ENCODE data around the gene SLC24A3.

Gene SLC24A3

DNA sequence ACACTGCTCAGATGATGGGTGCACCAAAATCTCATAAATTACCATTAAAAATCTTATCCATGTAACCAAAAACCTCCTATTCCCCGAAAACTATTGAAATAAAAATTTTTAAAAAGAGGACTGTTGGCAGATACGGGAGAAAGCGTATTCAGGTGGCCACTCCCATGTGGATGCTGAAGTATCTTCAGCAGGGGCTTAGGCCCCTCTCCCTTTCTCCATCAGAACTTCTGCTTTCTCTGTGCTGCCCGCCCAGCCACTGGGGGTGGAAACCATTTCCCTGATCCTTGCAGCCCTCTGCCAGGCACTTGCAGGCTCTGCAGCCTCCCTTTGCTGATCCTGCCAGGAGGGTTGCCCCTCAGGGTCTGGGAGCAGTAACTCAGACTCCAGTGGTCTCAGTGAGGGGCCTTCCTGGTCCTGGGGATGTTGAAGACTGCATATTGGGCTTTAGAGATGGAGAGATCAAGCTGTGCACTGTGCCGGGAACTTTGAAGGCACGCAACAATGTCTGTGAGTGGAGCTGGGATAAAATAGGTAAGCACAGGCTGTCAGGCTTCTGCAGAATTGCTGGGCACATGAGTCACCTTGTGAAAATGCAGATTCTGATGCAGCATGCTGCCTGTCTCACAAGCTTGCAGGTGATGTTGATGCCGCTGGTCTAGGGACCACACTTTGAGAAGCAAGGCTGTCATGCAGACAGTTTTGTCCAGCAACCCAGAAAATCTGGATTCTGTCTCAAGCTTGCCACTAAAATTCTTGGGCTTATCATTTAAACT lies 59.6 kb downstream of the SLC24A3 start:
- DNase-seq (ENCODE audit: low read depth in 2 of 2) = no peak

DNA sequence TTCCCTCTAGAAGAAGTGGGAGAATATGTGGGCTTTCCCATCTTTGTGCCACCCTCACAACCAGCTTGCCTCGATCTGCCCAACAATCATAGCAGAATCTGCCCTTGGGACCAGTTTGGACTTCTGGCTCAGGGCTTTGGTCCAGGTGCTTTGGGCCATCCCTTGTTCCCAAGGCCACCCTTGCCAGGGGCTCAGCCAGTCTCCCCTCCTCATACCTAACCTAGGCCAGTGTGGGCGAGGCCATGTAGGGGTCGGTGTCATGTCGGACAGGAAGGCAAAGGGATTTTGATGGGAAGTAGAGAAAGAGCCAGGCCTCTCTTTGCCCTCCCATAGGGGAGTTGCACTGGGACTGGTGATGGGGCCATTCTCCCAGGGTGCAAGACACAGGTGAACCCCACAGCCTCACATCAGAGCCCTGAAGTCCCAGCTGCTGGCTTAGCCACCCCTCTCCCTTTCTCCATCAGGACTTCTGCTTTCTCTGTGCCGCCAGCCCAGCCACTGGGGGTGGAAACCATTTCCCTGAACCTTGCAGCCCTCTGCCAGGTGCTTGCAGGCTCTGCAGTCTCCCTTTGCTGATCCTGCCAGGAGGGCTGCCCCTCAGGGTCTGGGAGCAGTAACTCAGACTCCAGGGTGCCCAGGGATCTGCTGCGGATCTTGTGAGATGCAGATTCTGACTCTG lies 60.7 kb downstream of the SLC24A3 start:
- DNase-seq (ENCODE audit: low read depth in 2 of 2) = no peak

DNA sequence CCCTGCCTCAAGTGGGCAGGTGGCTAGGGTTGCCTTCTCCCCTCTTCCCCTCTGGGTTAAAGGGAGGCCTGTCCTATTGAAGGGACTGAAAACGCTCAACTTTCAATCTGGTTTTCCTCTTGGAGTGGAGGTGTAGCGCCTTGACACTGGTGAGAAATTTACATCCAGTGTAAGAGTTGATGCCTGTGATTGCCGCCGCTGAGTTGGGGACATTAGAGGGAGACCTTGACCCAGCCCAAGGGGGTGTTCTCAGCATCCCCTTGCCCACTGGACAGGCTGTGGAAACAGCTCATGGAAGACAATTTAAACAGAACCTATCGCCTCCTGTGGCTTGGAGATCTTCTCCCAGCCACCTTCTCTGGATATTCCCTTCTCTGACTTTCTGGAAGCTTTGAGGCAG lies 61.6 kb downstream of the SLC24A3 start:
- DNase-seq (ENCODE audit: low read depth in 2 of 2) = no peak

DNA sequence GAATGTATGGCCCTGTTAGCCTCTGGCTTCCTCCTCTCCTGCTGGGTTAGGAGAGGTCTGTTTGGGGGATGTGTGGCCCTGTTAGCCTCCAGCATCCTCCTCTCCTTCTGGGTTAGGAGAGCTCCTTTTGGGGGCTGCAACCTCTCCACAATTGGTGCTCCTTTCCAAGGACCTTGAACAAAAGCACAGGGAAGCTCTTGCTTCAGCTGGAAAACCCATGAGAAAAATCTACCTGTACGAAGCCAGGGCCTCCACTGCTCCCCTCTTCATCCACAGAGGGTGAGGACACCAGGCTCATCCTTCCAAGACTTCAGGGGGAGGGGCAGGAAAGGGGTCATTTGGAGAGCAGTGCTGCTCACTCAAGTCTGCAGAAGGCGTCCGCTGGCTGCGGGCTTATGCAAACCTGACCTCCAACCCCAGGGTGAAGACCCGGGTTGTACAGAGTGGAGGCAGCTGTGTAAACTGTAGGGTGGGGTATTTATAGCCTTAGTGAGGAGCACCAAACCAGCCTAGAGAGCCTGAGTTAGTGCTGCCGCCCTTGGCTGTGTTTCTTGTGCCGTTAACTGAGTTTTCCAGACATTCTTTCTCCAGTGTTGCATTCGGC lies 62.1 kb downstream of the SLC24A3 start:
- no peak for DNase-seq (ENCODE audit: low read depth in 2 of 2)

DNA sequence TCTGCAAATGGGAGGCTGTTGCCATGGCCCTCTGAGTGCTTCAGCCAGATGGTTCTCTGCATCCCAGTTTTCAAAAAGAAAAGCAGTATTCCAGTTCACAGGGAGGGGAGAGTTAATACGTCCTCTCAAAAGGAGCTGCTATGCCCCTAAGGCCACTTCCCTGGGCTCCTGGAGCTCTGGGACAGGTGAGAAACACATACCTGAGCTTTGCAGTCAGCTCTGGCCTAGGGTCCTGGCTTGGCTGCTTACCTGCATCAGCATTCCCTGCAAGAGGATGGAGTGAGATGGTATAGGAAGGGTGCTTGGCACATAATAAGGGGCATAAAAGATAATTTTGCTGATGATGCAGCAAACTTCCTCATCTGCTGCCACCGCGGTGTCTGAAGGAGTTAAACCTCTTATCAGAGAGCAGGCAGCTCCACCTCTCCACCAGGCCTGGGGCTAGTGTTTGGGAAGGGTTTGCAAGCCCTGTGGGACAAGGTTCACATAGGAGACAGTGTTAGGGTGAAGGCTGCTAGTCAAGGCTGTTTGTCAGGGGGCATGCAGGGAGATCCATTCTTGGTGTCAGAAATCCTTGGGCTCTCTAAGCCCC lies 62.7 kb downstream of the SLC24A3 start:
- DNase-seq (ENCODE audit: low read depth in 2 of 2) = no peak

DNA sequence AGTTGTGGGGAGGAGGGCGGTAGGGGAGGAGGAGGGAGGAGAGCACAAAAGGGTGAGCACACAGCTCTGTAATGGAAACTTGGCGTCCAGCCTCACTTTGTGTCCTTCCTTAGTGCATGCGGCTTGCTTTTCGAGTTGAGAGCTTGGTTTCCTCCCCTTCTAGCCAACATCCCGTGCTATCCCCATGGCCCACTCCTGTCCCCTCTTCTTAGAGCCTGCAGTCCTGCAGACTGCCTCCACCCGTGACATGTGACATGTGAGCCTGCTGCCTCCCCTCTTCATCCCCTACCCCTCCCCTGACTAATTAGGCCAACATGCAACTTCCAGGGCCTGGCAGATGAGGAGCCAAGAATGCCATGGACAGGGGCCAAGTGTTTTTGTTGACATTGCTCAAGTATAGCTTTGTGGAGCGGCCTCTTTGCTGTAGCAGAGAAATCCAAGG lies 63.2 kb downstream of the SLC24A3 start:
- no peak for DNase-seq (ENCODE audit: low read depth in 2 of 2)

DNA sequence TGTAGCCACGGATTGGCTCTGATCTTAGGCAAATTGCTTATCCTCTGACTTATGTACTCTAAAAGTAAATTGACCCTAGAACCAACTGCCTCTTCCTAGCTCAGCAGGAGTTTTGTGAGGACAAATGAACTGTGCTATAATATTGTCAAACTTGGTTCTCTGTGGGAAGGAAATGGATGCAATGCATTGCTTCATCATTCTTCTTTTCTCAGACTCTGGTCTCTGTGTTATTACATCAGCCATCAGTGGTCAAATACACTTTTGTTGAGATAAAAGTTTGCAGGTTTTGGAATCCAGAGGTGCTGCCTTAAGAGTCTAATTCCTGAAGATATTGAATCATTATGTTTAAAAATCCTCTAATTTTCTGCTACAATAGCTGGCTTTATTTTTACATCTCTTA lies 64.9 kb downstream of the SLC24A3 start:
- DNase-seq (ENCODE audit: low read depth in 2 of 2) = no peak

DNA sequence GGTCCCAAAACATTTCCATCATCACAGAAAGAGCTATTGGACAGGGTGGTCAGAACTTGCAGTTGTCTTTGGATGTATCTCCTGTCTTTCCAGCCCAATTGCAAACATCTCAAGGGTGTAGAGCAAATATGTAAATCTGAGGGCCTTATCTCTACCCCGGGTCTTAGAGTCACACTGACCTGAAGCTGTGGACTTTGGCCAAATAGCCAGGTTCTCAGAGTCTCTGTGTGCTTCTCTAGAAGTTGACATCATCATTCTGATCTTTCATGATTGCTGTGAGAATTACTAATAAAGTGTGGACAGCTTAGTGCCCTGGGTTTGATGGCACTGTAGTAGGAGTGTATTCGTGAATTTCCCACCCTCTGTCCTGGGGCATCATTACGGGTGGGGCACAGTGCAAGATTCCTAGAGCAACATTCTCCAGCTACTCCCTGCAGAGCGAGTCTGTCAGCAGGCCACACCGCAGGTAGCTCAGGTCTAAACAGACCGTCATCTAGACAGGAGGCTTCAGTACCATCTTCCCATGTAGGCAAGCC lies 71.1 kb downstream of the SLC24A3 start:
- no peak for DNase-seq (ENCODE audit: low read depth in 2 of 2)

DNA sequence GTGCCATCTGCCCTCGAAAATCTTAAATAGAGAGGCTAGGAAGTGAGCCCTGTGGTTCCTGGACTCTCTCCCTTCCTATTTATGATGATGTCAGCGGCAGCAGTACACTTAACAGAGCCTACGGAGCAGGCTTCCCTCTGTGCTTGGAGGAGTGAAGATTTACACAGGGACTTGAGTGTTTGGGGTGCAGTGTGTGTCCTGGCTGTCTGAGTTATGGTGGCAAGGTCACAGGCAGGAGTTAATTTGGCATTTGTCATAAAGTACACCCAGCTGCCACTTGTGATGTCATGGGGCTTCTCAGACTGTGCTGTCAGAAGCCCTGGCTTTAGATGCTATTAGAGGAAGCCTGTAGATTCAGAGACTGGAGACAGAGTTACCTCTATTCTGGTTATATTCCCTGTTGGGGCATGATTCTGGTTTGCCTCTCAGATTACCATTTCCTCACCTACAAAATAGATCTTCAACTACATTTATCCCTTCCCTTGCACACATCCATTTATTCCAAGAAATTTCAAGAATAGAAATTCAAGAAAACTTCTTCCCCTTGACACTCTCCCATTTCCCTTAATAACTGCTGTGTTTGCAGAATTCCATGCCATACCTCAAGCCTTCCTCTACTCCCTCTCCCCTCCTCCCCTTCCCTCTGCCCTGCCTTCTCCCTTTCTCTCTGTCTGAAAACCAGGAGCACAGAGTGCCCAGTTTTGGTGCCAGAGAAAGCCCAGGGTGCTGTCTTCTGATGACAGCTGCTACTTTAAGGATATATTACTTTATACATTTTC lies 72.1 kb downstream of the SLC24A3 start:
- DNase-seq (ENCODE audit: low read depth in 2 of 2) = no peak

DNA sequence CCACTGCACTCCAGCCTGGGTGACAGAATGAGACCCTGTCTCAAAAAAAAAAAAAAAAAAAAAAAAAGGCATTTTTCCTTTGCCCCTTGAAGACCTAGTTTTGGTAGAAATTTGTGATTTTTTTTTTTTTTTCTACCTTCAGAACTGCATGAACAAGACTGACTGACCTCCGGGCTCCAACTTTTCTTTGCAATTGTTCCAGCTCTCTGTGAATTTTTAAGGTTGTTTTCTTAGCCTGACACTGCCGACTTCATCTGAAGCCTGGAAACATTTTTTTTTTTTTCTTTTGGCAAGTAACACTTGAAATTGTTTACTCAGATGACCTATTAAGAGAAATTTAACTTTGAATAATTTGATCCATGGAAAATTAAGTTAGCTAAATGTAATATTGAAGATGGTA lies 73.0 kb downstream of the SLC24A3 start:
- no peak for DNase-seq (ENCODE audit: low read depth in 2 of 2)

DNA sequence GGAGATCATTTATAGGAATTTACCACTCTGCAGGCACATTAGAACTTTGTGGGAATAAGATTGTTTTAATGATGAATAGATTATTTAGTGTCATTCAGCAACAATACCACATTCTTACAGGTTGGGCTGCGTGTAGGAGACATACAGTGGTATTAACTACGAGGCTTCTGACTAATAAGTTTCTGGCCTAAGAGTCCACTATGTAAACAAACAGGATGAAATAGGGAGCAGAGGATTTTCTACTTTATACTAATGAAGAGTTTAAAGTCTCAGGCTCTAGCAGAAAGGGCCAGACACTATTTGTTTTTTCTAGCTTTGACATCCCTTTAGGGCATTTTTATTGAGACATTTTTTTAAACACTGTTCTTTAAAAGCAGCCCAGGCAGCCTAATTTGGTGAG lies 75.6 kb downstream of the SLC24A3 start:
- DNase-seq (ENCODE audit: low read depth in 2 of 2) = no peak

DNA sequence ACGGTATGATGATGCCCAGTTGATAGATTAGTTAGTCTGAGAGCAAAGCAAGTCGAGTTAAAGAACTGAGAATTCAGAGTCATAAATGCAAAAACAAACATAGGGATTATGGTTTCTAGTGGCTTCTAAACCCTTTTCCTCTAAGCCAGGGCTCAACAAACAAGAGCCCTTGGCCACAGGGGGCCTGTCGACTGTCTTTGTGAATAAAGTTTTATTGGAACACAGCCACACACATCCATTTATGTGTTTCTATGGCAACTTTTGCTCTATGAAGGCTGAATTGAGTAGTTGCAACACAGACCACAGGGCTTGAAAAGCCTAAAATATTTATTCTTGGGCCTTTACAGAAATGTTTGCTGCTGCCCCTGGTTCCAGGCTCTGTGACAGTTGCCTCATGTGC lies 76.2 kb downstream of the SLC24A3 start:
- DNase-seq (ENCODE audit: low read depth in 2 of 2) = no peak

DNA sequence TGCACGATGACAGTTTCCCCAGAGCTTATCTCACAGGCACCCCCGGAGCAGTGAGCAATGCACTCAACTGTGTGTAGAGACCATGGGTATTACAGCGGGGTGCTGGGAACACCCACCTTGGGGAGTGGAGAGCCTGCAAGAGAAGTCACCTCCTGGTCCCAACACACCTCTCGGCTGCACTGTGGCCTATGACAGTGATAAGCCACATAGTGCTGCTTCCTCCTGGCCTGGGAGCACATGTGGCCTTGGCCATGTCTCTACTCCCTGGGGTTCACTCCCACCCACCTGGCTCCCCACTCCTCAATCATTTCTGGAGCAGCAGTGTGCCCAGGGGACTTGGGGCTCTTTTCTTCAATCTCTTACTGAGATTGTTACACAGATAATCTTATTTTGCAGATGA lies 77.0 kb downstream of the SLC24A3 start:
- no peak for DNase-seq (ENCODE audit: low read depth in 2 of 2)

DNA sequence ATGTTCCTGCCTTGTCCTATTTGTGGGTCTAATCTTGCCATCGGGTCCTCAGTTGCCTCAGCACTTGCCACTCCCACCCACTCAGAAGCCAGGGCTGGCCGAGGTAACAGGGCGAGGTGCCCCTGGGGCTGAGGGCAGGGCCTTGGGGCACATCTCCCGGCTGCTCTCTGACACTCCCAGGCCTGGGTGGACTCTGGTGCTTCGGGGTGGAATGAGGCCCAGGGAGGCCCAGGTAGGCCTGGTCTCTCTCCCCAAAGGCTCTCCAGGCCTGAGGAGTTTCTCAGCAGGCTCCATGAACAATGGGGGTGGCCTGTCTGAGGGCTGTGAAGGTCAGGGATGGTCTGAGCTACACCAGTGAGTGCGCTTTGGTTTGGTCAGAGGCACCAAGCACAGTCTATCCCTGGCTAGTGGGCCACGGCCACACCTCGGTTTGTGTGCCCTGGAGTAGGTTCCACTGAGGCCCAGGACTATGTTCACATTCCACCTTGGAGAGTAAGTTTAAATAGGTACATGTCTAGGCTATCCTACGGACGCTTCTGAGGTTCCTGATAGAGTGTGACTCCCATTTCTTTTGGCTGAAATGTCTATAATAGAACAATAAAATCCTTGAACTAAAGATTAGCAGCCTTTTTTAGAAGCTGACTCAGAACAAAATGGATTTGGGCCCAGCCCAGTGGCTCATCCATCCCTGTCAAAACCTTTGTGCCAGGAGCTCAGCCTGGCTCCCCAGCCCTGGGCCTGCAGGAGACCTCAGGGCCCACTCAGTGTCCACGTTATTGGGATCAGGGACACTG lies 78.8 kb downstream of the SLC24A3 start:
- DNase-seq (ENCODE audit: low read depth in 2 of 2) = no peak

DNA sequence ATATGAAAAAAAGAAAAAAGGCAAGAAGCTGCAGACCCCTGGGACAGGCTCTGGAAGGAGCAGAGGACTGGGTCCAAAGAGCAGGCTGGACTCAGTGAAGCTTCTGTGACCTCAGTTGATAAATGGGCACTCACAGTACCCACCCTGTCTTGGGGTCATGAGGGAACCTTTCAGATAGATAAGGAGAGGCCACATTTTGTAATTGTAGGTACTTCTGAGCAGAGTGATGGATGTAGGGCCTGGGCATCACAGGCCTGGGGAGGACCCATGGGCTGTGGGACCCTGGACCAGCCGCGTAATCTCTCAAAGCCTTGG lies 79.3 kb downstream of the SLC24A3 start:
- DNase-seq (ENCODE audit: low read depth in 2 of 2) = no peak

DNA sequence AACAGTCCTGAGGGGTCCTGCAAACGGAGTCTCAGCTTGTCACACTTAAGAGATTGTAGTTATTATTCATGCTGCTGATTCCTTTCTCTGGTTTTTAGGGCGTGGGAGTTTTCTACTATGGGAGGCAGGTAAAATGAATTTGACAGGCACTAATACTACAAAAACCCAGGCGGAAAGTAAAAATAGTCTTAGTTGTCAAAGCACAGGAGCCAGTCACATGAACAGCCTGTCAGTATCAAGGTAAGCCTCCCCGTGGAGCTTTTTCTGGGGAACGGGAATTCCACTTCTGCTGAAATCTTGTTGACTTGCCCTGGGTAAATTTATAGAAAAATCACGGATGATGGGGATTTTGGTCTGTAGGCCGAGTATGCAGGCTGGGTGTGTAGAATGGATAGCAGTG lies 79.8 kb downstream of the SLC24A3 start:
- DNase-seq (ENCODE audit: low read depth in 2 of 2) = no peak

DNA sequence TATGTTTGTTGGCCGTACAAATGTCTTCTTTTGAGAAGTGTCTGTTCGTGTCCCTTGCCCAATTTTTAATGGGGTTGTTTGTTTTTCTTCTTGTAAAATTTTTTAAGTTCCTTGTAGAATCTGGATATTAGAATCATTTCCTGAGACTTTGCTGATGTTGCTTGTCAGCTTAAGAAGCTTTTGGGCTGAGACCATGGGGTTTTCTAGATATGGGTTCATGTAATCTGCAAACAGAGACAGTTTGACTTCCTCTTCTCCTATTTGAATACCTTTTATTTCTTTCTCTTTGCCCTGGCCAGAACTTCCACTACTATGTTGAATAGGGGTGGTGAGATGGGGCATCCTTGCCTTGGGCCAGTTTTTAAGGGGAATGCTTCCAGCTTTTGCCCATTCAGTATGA lies 82.6 kb downstream of the SLC24A3 start:
- no peak for DNase-seq (ENCODE audit: low read depth in 2 of 2)

DNA sequence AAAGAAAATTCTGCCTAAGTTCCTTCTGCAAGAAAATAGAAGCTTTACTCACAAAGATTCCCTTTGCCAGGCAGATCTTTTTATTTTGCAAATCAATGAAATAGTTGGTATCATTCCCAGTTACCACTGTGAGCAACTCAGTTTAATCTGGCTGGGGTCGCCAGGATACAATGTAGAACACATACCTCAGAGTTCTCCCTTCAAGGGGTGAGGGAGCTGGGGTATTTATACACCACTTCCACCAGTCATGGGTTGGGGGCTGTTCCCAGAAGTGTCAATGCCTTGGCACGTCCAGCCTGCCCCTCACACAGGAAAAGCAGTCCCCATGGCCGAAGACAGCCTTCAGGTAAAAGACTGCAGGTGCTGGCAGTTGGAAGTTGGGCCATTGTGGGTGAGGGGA lies 86.2 kb downstream of the SLC24A3 start:
- no peak for DNase-seq (ENCODE audit: low read depth in 2 of 2)

DNA sequence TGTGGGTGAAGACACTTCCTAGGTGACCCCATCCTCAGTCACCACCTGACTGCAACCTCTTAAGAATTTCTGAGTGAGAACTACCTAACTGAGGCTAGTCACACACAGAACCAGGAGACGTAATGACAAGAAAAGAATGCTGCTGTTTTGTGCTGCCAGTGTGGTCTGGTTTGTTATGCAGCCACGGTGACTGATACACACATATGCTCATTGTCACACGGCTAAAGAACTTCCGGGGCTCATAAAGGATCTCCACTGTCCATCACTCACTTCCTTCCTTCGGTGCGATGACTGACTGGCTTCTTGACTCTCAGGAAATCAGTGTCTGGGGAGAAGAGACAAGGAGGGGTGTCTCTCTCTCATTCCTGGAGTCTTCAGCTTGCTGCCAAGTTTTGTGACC lies 88.0 kb downstream of the SLC24A3 start:
- no peak for DNase-seq (ENCODE audit: low read depth in 2 of 2)

DNA sequence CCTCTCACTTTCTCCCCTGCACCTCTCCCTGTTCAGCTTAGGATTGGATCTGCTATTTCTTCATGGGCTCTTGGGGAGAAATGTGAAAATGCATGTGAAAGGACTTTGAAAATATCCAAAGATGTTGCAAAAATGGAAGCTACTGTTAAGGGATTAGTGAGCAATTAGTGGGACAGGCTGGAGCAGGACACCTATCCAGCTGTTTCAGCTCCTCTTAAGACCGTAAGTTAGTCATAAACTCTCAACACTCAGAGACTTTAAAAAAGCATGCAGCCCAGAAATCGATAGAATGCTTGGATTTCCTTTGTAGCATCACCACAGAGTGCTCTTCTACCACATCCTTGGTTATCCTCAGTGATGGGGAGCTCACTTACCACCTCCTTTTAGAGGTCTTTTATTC lies 88.7 kb downstream of the SLC24A3 start:
- no peak for DNase-seq (ENCODE audit: low read depth in 2 of 2)

DNA sequence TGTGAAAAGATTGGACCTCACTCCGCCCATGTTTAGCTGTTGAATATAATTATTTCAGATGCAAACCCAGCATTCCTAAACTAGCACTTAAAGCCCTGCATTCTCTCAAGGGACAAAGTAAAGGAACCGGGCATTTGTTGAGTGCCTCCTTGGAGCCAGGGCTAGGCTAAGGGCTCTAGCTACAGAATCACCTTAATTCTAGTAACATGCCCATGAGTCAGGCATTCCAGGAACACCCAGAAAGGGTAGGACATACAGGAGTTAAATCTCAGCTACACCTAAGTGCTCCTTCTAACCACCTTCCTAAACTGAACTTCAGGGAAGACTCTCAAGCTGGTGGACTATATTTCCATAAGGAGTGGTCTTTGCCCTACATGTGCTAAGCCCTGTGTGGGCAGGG lies 89.4 kb downstream of the SLC24A3 start:
- DNase-seq (ENCODE audit: low read depth in 2 of 2) = no peak

All from stimulated activated CD4-positive, alpha-beta T cell treated with anti-CD3 and anti-CD28 coated beads, Interleukin-15, amount 100 ng/mL, for 48 hours (primary cell).